GM12878 (cell line): Measurements from ENCODE around the gene ACTR1A. TPM values are rescaled to one million over a fixed set of nuclear protein-coding genes. Genes with fewer than 3 reads are reported as not detected.

Experiments used
- ATAC-seq: fragments of 200-7000 bp; cut with Tn5 transposase; 3 replicates; pipeline ENCODE4 v1.9.1; 2020; ENCODE audit warnings: mild to moderate bottlenecking, moderate library complexity
- BruUV-seq: library from RNA; stranded (reverse); fragments of 400-500 nt; replicated peaks from 2 replicates; lab custom pipeline; 2021; lab: Mats Ljungman, UMichigan
- CTCF ChIA-PET: fragments of 300-600 bp; sonication (Branson Sonifier 250); formaldehyde crosslinking; extraction: SDS; loops from one replicate; lab custom pipeline; 2021; ENCODE audit warnings: inconsistent platforms; lab: Yijun Ruan, JAX
- POLR2A ChIA-PET: fragments of 350-600 bp; formaldehyde crosslinking; extraction: SDS; loops from one replicate; lab custom pipeline; 2021; ENCODE audit warnings: inconsistent platforms; lab: Charles Lee
- RAD21 ChIA-PET: fragments of 300-600 bp; sonication (Branson Sonifier 250); formaldehyde crosslinking; loops from one replicate; lab custom pipeline; 2023; ENCODE audit warnings: antibody characterized with exemption; ENCODE audit not compliant: unreplicated experiment; lab: Charles Lee
- SMC1A ChIA-PET: fragments of 300-600 bp; sonication (Branson Sonifier 250); formaldehyde crosslinking; loops from one replicate; lab custom pipeline; 2023; ENCODE audit not compliant: unreplicated experiment, uncharacterized antibody; lab: Charles Lee
- DNase-seq: peaks from one replicate; pipeline ENCODE4 v3.0.0-alpha.2; 2011; ENCODE audit warnings: low read depth, low spot score
- FAIRE-seq: peaks from 3 replicates; lab custom pipeline; 2011; peaks lifted over from hg19 to GRCh38; lab: Jason Lieb, UNC
- H2AFZ ChIP-seq: 2 replicates; pipeline ENCODE4 v1.6.0; 2011; ENCODE audit warnings: low read depth, low read length, control low read depth; ENCODE audit not compliant: control insufficient read depth
- H3K27ac ChIP-seq: 2 replicates; pipeline ENCODE4 v1.5.1; 2011; ENCODE audit warnings: control low read depth; ENCODE audit not compliant: control insufficient read depth, insufficient read depth
- H3K27me3 ChIP-seq, 2 experiments: replicated peaks in 1 of 2; 2 replicates each; pipeline versions ENCODE4 v1.6.0 to v1.6.1; 2011; ENCODE audit warnings: low read length in 1 of 2; ENCODE audit not compliant: control insufficient read depth in 2 of 2, insufficient read depth in 2 of 2
- H3K36me3 ChIP-seq, 2 experiments: 2 replicates each; pipeline ENCODE4 v1.5.1; 2011; ENCODE audit warnings: low read length in 1 of 2; ENCODE audit not compliant: control insufficient read depth in 2 of 2, insufficient read depth in 2 of 2
- H3K4me1 ChIP-seq: 2 replicates; pipeline ENCODE4 v1.6.1; 2011; ENCODE audit warnings: mild to moderate bottlenecking, low read length, moderate library complexity, mixed read lengths; ENCODE audit not compliant: control insufficient read depth, insufficient read depth
- H3K4me2 ChIP-seq: 2 replicates; pipeline ENCODE4 v1.6.0; 2011; ENCODE audit warnings: control low read depth; ENCODE audit not compliant: control insufficient read depth, insufficient read depth
- H3K4me3 ChIP-seq: fragments of 200-600 bp; sonication (generic); 2 replicates; pipeline ENCODE4 v1.5.1; 2016
- H3K79me2 ChIP-seq: 2 replicates; pipeline ENCODE4 v1.6.0; 2011; ENCODE audit warnings: low read length; ENCODE audit not compliant: control insufficient read depth, insufficient read depth
- H3K9ac ChIP-seq: 2 replicates; pipeline ENCODE4 v1.8.0; 2011; ENCODE audit warnings: low read length, control low read depth, mixed read lengths; ENCODE audit not compliant: control insufficient read depth, insufficient read depth
- H3K9me3 ChIP-seq: replicated peaks from 3 replicates; pipeline ENCODE4 v1.5.1; 2011; ENCODE audit warnings: mild to moderate bottlenecking, low read length; ENCODE audit not compliant: control insufficient read depth, insufficient read depth
- H4K20me1 ChIP-seq: 2 replicates; pipeline ENCODE4 v1.6.0; 2011; ENCODE audit not compliant: control insufficient read depth, insufficient read depth
- BCL3 ChIP-seq: IDR thresholded peaks from 2 replicates; pipeline ENCODE4 v1.6.1; 2011; ENCODE audit warnings: borderline replicate concordance, low read depth, mild to moderate bottlenecking, moderate library complexity, low read length; ENCODE audit not compliant: insufficient read depth, poor library complexity, severe bottlenecking
- CBX3 ChIP-seq: fragments of 200-600 bp; sonication (generic); IDR thresholded peaks from 2 replicates; pipeline ENCODE4 v1.6.1; 2016; ENCODE audit warnings: low read depth, borderline replicate concordance
- CHD4 ChIP-seq: fragments of 200-600 bp; sonication (generic); IDR thresholded peaks from 2 replicates; pipeline ENCODE4 v1.6.1; 2016; ENCODE audit warnings: mild to moderate bottlenecking
- EGR1 ChIP-seq, 2 experiments: IDR thresholded peaks; 1 replicate in 1 of 2; 2 replicates in 1 of 2; pipeline ENCODE4 v1.6.1; 2011 to 2012; ENCODE audit warnings: low read depth in 2 of 2, low read length in 2 of 2, borderline replicate concordance in 1 of 2, mild to moderate bottlenecking in 1 of 2, moderate library complexity in 1 of 2
- ESRRA ChIP-seq: IDR thresholded peaks from 2 replicates; pipeline ENCODE4 v1.6.1; 2012; ENCODE audit warnings: mild to moderate bottlenecking, low read length, improper control_type of control experiment
- ETV6 ChIP-seq, 2 experiments: fragments of 450-650 bp in 1 of 2; IDR thresholded peaks in 1 of 2; conservative IDR thresholded peaks in 1 of 2; 2 replicates each; pipeline ENCODE4 v1.6.1; 2014; ENCODE audit warnings: antibody characterized with exemption in 1 of 2, borderline replicate concordance in 1 of 2, low read depth in 1 of 2, mild to moderate bottlenecking in 1 of 2, moderate library complexity in 1 of 2
- MTA2 ChIP-seq: fragments of 450-650 bp; IDR thresholded peaks from 2 replicates; pipeline ENCODE4 v1.6.1; 2016; ENCODE audit warnings: low read depth, mild to moderate bottlenecking, moderate library complexity
- NR2F1 ChIP-seq: fragments of 450-650 bp; conservative IDR thresholded peaks from 2 replicates; pipeline ENCODE4 v1.6.1; 2017; ENCODE audit warnings: mild to moderate bottlenecking
- RAD51 ChIP-seq: fragments of 450-650 bp; IDR thresholded peaks from 2 replicates; pipeline ENCODE4 v1.6.1; 2016; ENCODE audit warnings: moderate library complexity, mild to moderate bottlenecking, inconsistent platforms
- RELA ChIP-seq: fragments of 450-650 bp; IDR thresholded peaks from 2 replicates; pipeline ENCODE4 v1.8.0; 2014; ENCODE audit warnings: borderline replicate concordance; ENCODE audit not compliant: partially characterized antibody
- REST ChIP-seq: IDR thresholded peaks from 2 replicates; pipeline ENCODE4 v1.6.1; 2012; ENCODE audit warnings: mild to moderate bottlenecking, low read depth, low read length
- TAF1 ChIP-seq: IDR thresholded peaks from 2 replicates; pipeline ENCODE4 v1.6.1; 2011; ENCODE audit warnings: mild to moderate bottlenecking, low read depth, low read length, borderline replicate concordance
- WRNIP1 ChIP-seq: IDR thresholded peaks from 2 replicates; pipeline ENCODE4 v1.6.1; 2011; ENCODE audit warnings: low read depth, low read length, improper control_type of control experiment, borderline replicate concordance
- ZNF274 ChIP-seq: IDR thresholded peaks from one replicate; pipeline ENCODE4 v1.8.0; 2011; ENCODE audit not compliant: insufficient read length, insufficient read depth
- WGBS: methylation state at CpG from one replicate; pipeline ENCODE4 v1.1.6; 2016; ENCODE audit warnings: low lambda C conversion rate; ENCODE audit not compliant: insufficient replicate concordance, insufficient coverage; ENCODE audit errors: missing lambda C conversion rate; 5-methylcytosine and 5-hydroxymethylcytosine counted together
- in situ Hi-C: fragments of 300-500 bp; cut with MboI; formaldehyde crosslinking; loops from 9 replicates; pipeline ENCODE4 v1.14.3; 2018; ENCODE audit warnings: mixed read lengths
- intact Hi-C: fragments of 100-400 bp; cut with micrococcal nuclease; formaldehyde crosslinking; loops from one replicate; pipeline ENCODE4 v1.14.2; 2022; ENCODE audit not compliant: unreplicated experiment
- polyA plus RNA-seq, 11 experiments: library from polyadenylated mRNA; depleted of rRNA in 4 of 11; unstranded in 6 of 11; stranded (reverse) in 5 of 11; fragments of >200 nt; fragmentation: Nextera tagmentation in 4 of 11; fragmentation: Illumina TruSeq in 1 of 11; extraction: Ambion mirVana in 4 of 11; extraction: Trizol in 1 of 11; gene quantifications; 1 replicate in 1 of 11; 2 replicates in 10 of 11; pipeline versions ENCODE4 v1.2.1 to v1.2.3, GENCODE V29; 2011 to 2016; ENCODE audit warnings: inconsistent platforms in 2 of 11, missing spikeins in 2 of 11, low read depth in 1 of 11
- total RNA-seq, 4 experiments: library from RNA; depleted of rRNA in 3 of 4; stranded (reverse); fragments of >200 nt in 3 of 4; fragmentation: Illumina TruSeq in 1 of 4; extraction: Trizol in 1 of 4; gene quantifications; 2 replicates each; pipeline versions ENCODE4 v1.2.1 to v1.2.3, GENCODE V29; 2013 to 2021
- TF ChIP-seq, protein P1 (sequence below): IDR thresholded peaks from 2 replicates; pipeline ENCODE4 v1.6.1; 2012; ENCODE audit warnings: low read depth, low read length, improper control_type of control experiment

The ACTR1A gene
- total and polyA plus RNA-seq, 10 of the 15 experiments (the other 5 are each of a cell fraction or from before 2014, with no cell fraction given): 43.0 to 110 (median 78.9) TPM

DNA sequence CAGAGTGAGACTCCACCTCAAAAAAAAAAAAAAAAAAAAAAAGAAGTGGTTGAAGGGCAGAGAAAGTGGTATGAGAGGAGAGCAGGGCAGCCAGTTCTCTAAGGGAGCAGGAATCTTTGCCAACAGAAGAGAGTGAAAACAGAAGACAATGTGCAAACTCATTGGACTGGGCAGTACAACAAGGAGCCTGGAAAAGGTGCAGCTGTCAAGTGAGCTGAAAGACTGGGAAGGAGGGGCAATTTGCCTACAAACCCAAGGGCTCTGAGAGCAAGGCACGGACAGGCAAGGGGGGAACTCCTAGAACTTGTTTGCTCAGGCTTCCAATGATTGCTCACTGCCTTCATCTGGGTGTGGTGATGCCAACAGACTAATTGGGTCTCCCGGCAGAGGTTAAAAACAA is 9.5 kb downstream of the ACTR1A start (continued):
- TF ChIP-seq BCL3 (no peak), WRNIP1 (no peak), RAD51 (no peak), CBX3 (no peak), ZNF274 (no peak)

DNA sequence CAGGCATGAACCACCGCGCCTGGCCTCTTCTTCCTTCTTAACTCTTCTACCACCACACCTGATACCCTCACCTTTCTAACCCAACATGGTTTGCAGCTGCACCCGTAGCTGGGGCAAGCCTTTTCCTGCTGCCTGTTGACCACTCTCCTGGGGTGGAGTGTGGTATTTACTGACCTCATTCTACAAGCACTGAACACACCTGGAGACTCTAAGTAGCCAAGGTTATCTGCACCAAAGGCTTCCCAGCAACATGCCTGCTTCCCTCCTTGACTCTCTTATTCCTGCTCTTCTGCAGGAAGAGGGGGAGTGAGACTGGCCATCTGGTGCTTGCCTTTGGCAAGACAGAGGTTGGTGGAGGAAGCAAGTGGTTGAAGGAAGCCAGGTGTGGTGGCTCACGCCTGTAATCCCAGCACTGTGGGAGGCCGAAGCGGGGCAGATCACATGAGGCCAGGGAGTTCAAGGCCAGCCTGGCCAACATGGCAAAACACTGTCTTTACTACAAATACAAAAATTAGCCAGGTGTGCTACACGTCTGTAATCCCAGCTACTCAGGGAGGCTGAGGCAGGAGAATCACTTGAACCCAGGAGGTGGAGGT is 10.1 kb downstream of the ACTR1A start:
- H3K4me2 ChIP-seq: no peak overlapping the region
- ChIA-PET RAD21 (no interaction called here), CTCF (no interaction called here), SMC1A (no interaction called here), POLR2A (interaction anchor here (0.6 to 0.7 kb wide), 2 partner anchors 40 to 41 kb away, joined by 4 read pairs; partner anchors contain the start of gene C10orf95)
- in situ Hi-C loops (no loop called here), intact Hi-C loops (no loop called here)
- no peak for FAIRE-seq
- WGBS: 100% methylated on average over 7 of the region's 7 CpGs
- no peak overlapping the region for H3K27ac ChIP-seq
- no TSS peak for BruUV-seq
- peaks cover 14 to 17% of the 10 kb centered on the region in 2 experiments for H3K36me3 ChIP-seq
- DNase-seq: no peak
- no peak for ATAC-seq
- no peak overlapping the region for H3K9ac ChIP-seq
- H3K4me3 ChIP-seq: no peak overlapping the region
- H2AFZ ChIP-seq: no peak overlapping the region
- H3K27me3 ChIP-seq: no peaks in the 10 kb centered on the region
- H3K9me3 ChIP-seq: no peaks in the 10 kb centered on the region
- peaks cover 20% of the 10 kb centered on the region for H3K79me2 ChIP-seq
- no peaks in the 10 kb centered on the region for H3K4me1 ChIP-seq
- no peaks in the 10 kb centered on the region for H4K20me1 ChIP-seq
- TF ChIP-seq RELA: no peak
- TF ChIP-seq CHD4: no peak
- no peak for TF ChIP-seq NR2F1
- TF ChIP-seq EGR1 (IDR thresholded peaks at IDR 0.05; ENCODE audit: borderline replicate concordance in 1 of 2, low read depth in 2 of 2, low read length in 2 of 2): no peak
- no peak for TF ChIP-seq ESRRA
- no peak for TF ChIP-seq ETV6 (conservative IDR thresholded peaks at IDR 0.05 in 1 of 2, IDR thresholded peaks at IDR 0.05 in 1 of 2; ENCODE audit: borderline replicate concordance in 1 of 2, low read depth in 1 of 2)
- no peak for TF ChIP-seq TAF1
- TF ChIP-seq, protein P1, sequence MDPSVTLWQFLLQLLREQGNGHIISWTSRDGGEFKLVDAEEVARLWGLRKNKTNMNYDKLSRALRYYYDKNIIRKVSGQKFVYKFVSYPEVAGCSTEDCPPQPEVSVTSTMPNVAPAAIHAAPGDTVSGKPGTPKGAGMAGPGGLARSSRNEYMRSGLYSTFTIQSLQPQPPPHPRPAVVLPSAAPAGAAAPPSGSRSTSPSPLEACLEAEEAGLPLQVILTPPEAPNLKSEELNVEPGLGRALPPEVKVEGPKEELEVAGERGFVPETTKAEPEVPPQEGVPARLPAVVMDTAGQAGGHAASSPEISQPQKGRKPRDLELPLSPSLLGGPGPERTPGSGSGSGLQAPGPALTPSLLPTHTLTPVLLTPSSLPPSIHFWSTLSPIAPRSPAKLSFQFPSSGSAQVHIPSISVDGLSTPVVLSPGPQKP: no peak
- TF ChIP-seq REST: no peak
- no peak for TF ChIP-seq MTA2
